ENCODE data around the gene ROR1. TPM values are rescaled to one million over a fixed set of nuclear protein-coding genes. Genes with fewer than 3 reads are reported as not detected.

The ROR1 gene
- total and polyA plus RNA-seq, 2 of the 4 experiments (the other 2 are of a cell fraction), result 4.4 to 10.0 TPM

GRCh38 chr1:63947904-63948303 lies 174.1 kb downstream of the ROR1 start:
- H3K14ac ChIP-seq (replicated peaks; ENCODE audit: low read depth, low read length), result no peak overlapping the region
- H3K27me3 ChIP-seq (ENCODE audit: control insufficient read depth, insufficient read depth, low read length), result no peaks in the 10 kb centered on the region; the same call in 1 of the 2 replicates
- ChIA-PET POLR2A (ENCODE audit: unreplicated experiment) (no interaction called here), CTCF (no interaction called here)
- no peak overlapping the region for H2BK5ac ChIP-seq (ENCODE audit: low read depth, low read length, poor library complexity, severe bottlenecking)
- no peak overlapping the region for H4K8ac ChIP-seq (ENCODE audit: low read depth in 2 of 2, low read length in 2 of 2)
- 100% methylated on average over 1 of the region's 3 CpGs; no CpG with 5 or more reads in 1 of the 2 experiments for WGBS, 2 experiments (ENCODE audit: extremely low coverage in 2 of 2, insufficient read length in 1 of 2)
- peaks cover 3% of the 10 kb centered on the region; the same call in 1 of the 2 replicates for H3K9me1 ChIP-seq (ENCODE audit: insufficient read depth, low read length)
- intact Hi-C loops (cut with micrococcal nuclease), result no loop called here
- H4K5ac ChIP-seq (ENCODE audit: low read depth, low read length), result no peak overlapping the region
- no peak overlapping the region for H3K27ac ChIP-seq (ENCODE audit: insufficient read depth, low read length)
- H3K23ac ChIP-seq (ENCODE audit: low read depth, low read length), result no peak overlapping the region
- ATAC-seq (ENCODE audit: low read depth), result no peak
- no peak overlapping the region for H2BK120ac ChIP-seq (ENCODE audit: low read depth, low read length)
- H3K56ac ChIP-seq (ENCODE audit: extremely low read depth, insufficient read depth, low read length), result no peak overlapping the region
- no peak for TF ChIP-seq FOS (IDR thresholded peaks at IDR 0.05; ENCODE audit: low read depth, low read length)
- no peak for TF ChIP-seq SMC3 (IDR thresholded peaks at IDR 0.05; ENCODE audit: low read depth, low read length)
- TF ChIP-seq MAFK (IDR thresholded peaks at IDR 0.05; ENCODE audit: low read depth, low read length), result no peak
- no peak for TF ChIP-seq MXI1 (IDR thresholded peaks at IDR 0.05; ENCODE audit: borderline replicate concordance, low read depth, low read length)
- TF ChIP-seq, protein P1, sequence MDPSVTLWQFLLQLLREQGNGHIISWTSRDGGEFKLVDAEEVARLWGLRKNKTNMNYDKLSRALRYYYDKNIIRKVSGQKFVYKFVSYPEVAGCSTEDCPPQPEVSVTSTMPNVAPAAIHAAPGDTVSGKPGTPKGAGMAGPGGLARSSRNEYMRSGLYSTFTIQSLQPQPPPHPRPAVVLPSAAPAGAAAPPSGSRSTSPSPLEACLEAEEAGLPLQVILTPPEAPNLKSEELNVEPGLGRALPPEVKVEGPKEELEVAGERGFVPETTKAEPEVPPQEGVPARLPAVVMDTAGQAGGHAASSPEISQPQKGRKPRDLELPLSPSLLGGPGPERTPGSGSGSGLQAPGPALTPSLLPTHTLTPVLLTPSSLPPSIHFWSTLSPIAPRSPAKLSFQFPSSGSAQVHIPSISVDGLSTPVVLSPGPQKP (IDR thresholded peaks at IDR 0.05; ENCODE audit: borderline replicate concordance, low read depth, low read length), result no peak
- no peak for TF ChIP-seq BHLHE40 (IDR thresholded peaks at IDR 0.05; ENCODE audit: low read depth, low read length)
- TF ChIP-seq RCOR1 (IDR thresholded peaks at IDR 0.05; ENCODE audit: insufficient replicate concordance, low read length), result no peak
- no peak for TF ChIP-seq RAD21 (IDR thresholded peaks at IDR 0.05; ENCODE audit: low read length)
- no peak for TF ChIP-seq CEBPB (IDR thresholded peaks at IDR 0.05; ENCODE audit: low read depth, low read length)
- TF ChIP-seq USF2 (IDR thresholded peaks at IDR 0.05; ENCODE audit: low read depth, low read length), result no peak
- TF ChIP-seq RFX5 (IDR thresholded peaks at IDR 0.05; ENCODE audit: low read depth, low read length), result no peak
- TF ChIP-seq CTCF (conservative IDR thresholded peaks at IDR 0.05; ENCODE audit: low read depth, low read length), result no peak
- no peak for TF ChIP-seq CHD1 (IDR thresholded peaks at IDR 0.05; ENCODE audit: low read depth, low read length)
- no peak for TF ChIP-seq MAZ (IDR thresholded peaks at IDR 0.05; ENCODE audit: borderline replicate concordance, low read depth, low read length)
- no peak for TF ChIP-seq NFE2L2 (IDR thresholded peaks at IDR 0.05; ENCODE audit: low read depth, low read length)
- TF ChIP-seq POLR2A (IDR thresholded peaks at IDR 0.05; ENCODE audit: low read depth, low read length), result no peak
- no peaks in the 10 kb centered on the region; a peak in 1 of 4 replicates for H3K79me1 ChIP-seq (ENCODE audit: low read depth in 1 of 2, low read length in 2 of 2)
- dilution Hi-C loops (cut with HindIII; ENCODE audit: low sequenced_read_pairs, unreplicated experiment), result no loop called here
- H4K91ac ChIP-seq (ENCODE audit: insufficient read depth, low read depth, low read length), result no peak overlapping the region
- H3K4me1 ChIP-seq (ENCODE audit: control insufficient read depth, insufficient read depth, low read length), result peaks cover 2% of the 10 kb centered on the region; the same call in 1 of the 2 replicates
- H3K9ac ChIP-seq (ENCODE audit: low read depth, low read length), result no peak overlapping the region
- no peaks in the 10 kb centered on the region for H4K20me1 ChIP-seq (ENCODE audit: insufficient read depth, low read length)
- in situ Hi-C loops (cut with MboI; ENCODE audit: low sequenced_read_pairs), result no loop called here
- H2BK15ac ChIP-seq (ENCODE audit: low read depth, low read length), result no peak overlapping the region
- H2BK20ac ChIP-seq (ENCODE audit: low read depth, low read length), result no peak overlapping the region
- H2AFZ ChIP-seq (replicated peaks; ENCODE audit: low read length, poor library complexity), result no peak overlapping the region
- no peaks in the 10 kb centered on the region for H3K9me3 ChIP-seq (ENCODE audit: control insufficient read depth, insufficient read depth, low read length)
- no peak overlapping the region for H3K4ac ChIP-seq (ENCODE audit: low read depth, low read length)
- no TSS peak for BruUV-seq (replicated peaks)
- H3K4me2 ChIP-seq (ENCODE audit: low read depth, low read length), result no peak overlapping the region
- DNase-seq, result no peak
- H2AK5ac ChIP-seq (ENCODE audit: low read depth, low read length), result no peak overlapping the region
- no peak overlapping the region for H2AK9ac ChIP-seq (replicated peaks; ENCODE audit: low read depth, low read length, poor library complexity)
- H3K4me3 ChIP-seq (ENCODE audit: insufficient read depth, low read depth, low read length), result no peak overlapping the region
- H3K18ac ChIP-seq (ENCODE audit: low read depth, low read length), result no peak overlapping the region
- H3K36me3 ChIP-seq (ENCODE audit: control insufficient read depth, insufficient read depth, low read length), result no peaks in the 10 kb centered on the region
